ENCODE results near the gene PTPN3.

Gene PTPN3

DNA sequence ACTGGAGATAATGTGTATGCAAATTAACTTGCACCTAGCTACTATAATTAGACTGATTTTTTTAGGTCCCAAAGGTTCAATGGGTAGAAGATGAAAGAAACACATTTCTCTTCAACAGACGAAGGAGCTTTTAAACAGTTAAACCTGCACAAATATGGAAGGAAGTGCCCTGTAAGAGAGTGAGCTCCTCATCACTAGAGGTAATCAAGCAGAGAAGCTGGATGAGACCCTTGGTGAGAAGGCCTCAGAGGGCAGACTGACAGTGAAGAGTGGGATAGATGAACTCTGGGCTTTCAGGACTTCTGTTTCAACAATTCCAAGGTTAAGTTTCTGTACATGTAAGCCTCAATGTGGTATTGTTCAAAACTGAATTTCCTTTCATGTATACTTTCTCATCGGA lies 23.2 kb downstream of the PTPN3 start:
- no peak for DNase-seq

DNA sequence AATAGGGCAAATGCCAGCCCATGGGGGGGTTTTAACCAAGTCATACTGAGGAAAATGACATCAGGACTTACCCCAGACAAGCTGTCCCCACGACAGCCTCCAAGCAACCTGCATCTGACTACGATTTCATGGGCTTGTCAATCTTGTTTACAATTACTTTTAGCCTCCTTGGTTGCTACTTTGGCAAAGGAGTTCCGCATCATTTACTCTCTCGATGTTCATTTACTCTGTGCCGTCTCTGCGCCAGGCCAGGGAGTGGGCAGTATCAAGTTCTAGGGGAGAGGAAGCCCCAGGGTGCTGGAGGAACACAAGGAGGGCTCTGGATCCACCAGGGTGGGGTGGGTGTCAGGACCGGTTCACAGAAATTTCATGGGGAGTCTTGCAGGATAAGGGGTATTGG lies 23.9 kb downstream of the PTPN3 start:
- DNase-seq = no peak

DNA sequence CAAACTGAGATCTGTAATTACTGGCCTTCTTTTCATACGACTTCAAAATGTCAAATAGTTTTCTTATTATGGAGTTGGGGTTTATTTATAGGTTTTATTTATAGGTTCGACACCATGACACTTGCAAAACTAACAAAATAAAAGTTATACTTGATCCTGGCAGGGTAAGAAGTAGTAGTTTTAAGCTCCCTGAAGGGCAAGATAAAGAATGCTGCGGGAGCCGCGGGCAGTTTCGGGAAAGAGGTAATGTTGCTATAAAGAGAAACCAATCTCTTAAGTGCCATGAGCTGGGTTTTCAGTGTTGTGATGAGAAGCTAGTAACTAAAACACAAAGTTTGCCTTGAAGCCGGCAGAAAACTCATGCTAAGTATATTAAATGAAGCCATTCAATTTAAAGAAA lies 24.8 kb downstream of the PTPN3 start:
- no peak for DNase-seq

DNA sequence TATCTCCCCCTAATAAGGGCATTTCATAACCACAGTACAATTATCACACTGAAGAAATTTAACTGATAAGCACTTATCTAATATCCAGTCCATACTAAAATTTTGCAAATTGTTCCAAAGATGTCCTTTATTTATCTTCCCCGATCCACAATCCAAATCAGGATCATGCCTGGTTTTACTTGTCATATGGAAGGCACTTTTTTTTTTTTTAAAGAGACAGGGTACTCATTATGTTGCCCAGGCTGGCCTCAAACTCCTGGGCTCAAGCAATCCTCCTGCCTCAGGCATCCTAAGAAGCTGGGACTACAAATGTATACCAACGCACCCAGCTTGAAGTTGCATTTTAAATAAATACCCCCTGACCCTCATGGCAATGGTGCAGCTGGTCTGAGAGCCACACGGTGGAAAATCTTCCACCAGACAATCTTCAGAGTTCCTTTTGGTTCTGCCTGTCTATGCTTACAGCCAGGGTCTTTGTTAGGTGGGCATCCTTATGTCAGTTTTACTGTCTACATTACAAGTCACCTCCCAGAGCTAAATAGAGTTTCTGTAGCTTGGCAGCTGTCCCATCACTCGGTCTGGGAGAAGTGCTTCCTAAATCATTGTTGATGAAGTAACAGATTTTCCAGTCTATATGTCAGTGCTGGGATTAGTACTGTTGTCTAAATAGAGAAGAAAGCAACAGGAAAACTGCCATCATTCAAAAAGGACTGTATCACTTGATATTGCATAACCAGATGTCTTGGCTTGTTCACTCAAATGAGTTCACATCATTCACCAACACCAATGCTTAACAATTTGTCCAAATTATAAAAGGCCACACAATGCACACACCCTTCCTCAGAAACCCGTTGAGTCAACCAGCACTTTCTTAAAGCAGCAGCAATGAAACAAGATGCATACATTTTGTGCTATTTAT lies 26.4 kb downstream of the PTPN3 start:
- no peak for DNase-seq

- DNase-seq = peak; percentile 25
These were observed 28.3 kb downstream of the PTPN3 start for GRCh38 chr9:109469646-109470358.

- DNase-seq = no peak
These were observed 29.2 kb downstream of the PTPN3 start for GRCh38 chr9:109468927-109469326.

DNA sequence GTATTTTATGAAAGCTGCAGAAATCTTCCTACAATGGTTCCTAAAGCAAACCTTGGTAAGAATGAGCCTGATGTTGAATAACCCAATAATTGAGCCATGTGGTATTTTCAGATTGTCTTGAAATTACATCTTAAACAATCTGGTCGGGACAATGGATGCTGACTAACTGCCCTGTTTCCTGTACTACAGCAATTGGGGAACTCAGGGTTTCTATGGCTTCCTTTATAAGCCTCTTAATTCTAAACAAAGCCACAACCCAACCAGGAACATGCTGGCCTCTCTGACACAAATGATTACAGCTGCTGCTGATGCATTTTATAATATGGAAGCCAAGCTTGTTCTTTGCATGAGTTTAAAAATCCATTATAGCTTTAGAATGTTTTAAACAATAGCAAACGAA lies 30.2 kb downstream of the PTPN3 start:
- DNase-seq = no peak

DNA sequence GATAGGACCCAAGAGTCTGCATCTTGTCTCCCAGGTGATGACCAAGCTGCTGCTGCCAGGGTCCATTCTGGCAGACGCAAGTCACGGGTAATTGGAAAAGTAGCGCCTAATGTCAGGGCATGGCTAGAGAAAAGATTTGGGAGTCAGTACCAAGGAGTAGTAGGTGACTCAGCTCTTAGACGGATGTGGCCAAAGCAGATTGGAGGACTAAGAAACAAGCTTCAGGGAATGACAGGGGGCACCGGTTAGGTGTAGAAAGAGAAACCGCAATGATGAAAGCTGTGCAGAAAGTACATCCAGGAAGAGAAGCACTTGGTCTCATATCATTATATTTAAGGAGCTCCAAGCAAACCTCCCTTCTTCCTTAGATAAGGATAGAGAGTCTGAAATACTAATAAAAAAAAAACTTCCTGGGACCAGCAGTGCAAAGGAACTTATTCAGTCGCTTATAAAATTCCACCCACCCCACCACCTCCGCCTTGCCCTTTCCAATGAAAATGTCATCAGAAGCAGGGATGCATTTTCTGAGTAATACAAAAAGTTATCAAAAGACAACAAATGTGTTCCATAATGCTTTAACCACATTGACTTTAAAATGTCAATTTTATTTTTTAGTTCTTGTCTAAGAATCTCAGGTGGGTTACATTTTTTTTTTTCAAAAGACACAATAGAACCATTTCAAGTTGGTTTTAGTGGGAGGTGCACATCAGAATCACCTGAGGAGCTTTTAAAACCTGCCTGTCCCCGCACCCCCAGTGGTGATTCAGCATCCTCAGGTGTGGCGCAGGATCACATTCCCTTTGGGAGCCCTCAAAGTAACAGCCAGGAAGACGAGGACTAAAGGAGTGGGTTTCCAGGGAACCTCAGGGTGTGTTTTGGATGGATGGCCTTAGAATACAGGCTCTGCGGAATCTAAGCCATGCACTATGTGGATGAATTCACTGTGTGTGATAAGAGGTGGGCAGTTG lies 31.2 kb downstream of the PTPN3 start:
- no peak for DNase-seq

DNA sequence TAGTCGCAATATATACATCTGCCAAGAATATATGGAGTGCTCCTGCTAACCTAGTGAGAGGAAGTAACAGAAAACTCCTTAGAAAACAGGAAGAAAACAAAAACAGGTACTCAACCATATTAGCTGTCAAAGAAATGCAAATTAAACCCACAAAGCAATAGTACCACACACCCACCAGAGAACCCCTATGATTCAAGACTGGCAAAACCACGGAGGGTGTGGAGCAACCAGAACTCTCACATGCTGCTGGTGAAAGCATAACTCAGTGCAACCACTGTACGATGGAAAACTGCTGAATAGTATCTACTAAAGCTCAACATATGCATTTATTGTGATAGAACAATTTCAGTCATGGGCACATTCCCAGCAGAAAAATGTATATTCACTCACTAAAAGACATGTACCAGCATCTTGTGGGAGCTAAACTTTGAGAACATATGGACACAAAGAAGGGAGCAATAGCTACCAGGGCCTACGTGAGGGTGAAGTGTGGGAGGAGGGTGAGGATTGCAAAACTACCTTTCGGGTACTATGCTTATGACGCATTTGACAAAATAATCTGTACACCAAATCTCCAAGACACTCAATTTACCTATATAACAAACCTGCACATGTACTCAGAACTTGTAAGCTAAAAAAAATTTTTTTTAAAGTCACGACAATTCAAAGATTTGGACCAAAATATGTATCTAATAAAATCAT lies 34.0 kb downstream of the PTPN3 start:
- DNase-seq = peak; percentile 38

DNA sequence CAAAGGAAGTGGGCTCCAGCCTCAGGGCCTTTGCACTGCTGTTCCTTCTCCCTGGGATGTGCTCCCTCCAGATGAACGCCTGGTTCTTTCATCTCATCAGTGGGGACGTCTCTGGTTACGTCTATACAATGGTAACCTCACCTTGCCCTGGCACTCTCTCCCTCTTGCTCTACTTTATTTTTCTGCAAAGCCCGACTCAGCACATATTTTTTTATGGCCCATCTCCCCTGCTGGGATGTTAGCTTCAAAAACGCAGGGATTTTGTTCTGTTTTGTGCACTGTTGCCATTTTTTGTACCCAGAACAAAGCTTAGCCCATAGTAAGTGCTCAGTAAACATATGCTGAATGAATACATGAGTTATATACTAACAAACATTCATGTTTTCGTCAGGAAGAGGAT lies 37.5 kb downstream of the PTPN3 start:
- no peak for DNase-seq

GRCh38 chr9:109459423-109459822 lies 38.7 kb downstream of the PTPN3 start:
- DNase-seq = no peak

GRCh38 chr9:109458453-109459211 lies 39.5 kb downstream of the PTPN3 start:
- DNase-seq = no peak

DNA sequence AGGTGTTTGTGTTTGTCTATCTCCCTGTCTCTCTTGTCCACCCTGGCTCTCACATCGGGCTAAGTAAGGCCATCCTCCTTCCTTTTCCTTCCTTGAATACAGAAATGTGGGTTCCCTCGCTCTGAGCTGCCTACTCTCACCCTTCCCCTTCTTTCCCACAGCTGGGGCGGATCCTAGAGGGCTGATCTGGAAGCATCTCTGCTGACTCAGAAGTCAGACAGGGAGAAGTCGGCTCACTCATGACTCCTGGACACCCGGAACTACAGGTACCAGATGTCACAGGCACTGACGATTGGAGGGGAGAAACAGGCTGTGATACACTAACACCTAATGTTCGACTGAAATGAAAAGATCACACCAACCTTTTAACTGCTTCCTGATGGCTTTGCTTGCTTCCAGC lies 41.3 kb downstream of the PTPN3 start:
- DNase-seq = no peak

DNA sequence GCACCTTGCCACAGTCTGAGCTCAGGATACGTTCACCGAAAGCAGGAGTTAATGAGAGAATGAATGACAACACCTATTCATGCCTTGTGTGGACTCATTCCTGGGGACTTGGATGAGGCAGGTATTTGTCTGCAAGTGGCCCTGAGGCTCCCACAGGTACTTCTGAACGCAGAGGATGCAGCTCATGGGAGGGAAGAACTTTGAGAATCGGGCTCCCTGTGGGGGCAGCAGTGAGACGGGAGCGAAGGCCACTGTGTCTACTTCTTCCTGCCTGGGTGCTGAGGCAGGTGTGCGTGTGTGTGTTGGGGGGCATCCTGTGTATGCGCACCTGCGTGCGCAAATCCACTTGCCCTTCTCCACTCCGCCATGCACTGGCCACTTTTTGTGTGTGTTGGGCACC lies 42.2 kb downstream of the PTPN3 start:
- DNase-seq = no peak

DNA sequence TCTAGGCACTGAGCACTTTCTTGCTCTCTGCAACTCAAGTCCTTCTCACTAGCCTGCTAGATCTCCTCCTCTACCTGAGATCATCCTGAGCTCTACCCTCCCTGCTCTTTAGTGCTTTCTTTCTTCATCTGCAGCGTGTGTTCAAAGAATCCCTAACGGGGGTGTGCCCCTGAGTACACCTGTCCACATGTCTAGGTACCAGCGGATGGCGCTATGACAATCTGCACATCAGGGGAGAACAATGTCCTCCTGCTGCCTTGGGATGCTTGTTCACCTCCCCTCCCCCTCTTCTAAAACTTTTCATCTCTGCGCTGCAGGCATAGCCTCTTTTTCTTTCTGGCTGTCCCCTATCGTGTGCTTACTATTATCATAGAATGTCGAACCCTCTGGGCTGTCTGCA lies 42.7 kb downstream of the PTPN3 start:
- DNase-seq = no peak

- DNase-seq = no peak
These were observed 43.4 kb downstream of the PTPN3 start for GRCh38 chr9:109454601-109455155.

DNA sequence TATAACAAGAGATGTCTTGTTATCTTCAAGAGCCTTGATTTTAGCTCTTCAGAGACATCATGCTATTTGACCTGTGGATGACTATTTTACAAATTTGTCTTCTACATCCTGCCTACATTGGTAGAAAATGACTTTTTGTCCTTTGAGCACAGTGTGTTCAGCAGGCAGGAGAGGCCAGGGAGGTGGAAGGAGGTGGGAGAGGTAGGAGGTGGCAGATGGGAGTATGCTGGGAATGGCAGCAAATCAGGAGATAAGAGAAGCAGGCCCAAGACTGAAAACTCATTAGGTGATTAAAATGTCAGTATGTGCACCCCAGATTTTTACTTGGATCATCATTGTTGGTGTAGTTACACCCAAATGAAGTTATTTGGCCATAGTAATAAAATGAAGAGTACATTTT lies 44.1 kb downstream of the PTPN3 start:
- no peak for DNase-seq

DNA sequence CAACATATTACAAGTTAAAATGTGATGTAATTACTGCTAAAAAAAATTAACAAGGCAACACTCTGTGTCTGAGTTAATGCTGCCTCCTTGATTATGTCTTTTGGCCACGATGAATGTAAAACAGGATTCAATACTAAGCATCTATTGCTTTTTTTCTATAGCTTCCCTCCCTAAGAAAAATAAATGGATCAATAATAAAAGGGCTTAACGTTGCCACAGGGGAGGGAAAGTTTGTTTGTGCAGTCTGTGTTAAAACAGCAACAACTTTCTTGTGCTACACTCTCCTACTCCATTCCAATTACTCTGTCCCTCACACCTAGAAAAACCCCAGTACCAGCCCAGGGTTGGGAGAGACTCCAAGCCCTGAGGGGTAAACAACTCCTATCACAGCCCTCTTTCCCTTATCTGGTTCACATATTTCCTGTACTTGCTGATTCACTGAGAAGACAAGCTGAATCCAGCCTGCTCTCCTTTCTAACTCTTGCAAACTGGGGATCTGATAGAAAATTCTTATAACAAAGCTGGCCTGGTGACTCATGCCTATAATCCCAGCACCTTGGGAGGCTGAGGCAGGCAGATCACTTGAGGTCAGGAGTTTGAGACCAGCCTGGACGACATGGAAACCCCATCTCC lies 44.8 kb downstream of the PTPN3 start:
- no peak for DNase-seq

DNA sequence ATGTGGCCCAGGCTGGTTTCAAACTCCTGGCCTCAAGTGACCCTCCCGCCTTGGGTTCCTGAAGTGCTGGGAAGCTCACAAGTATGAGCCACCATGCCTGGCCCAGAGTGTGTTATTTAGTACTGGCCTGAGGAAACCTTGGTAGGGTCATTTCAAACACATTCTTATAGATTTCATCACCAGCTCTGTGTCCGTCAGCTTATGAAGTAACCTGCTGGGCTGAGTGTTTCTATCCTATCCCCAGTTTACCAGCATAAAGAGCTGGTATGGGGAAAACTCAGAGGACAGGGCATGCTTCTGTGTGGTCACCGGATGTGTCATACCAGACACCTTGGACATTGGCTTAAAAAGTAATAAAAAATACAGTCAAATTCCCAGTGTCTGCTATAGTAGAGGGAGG lies 45.3 kb downstream of the PTPN3 start:
- DNase-seq = no peak

GRCh38 chr9:109451311-109452025 lies 46.6 kb downstream of the PTPN3 start:
- no peak for DNase-seq

All from NK-92 treated with Interleukin-12 subunit alpha and Interleukin-12 subunit beta, amount 100 ng/mL, for 24 hours (cell line).